Measurements from ENCODE around the gene JPH3.
"Not testable (repeated sequence)": the region's sequence is repeated elsewhere in the genome, so short reads cannot be mapped to it uniquely, and the experiment has no call there.

Gene JPH3

GRCh38 chr16:87720446-87720845 is 118.1 kb downstream of the JPH3 start:
- DNase-seq, result no peak

- no peak for DNase-seq
Observed at GRCh38 chr16:87721622-87722585, 119.6 kb downstream of the JPH3 start.

GRCh38 chr16:87722590-87723225 is 120.4 kb downstream of the JPH3 start:
- DNase-seq, result no peak

- peak; percentile 18 for DNase-seq
Observed at GRCh38 chr16:87723226-87723623, 120.9 kb downstream of the JPH3 start.

- no peak for DNase-seq
Observed at GRCh38 chr16:87724490-87725291, 122.4 kb downstream of the JPH3 start.

GRCh38 chr16:87725596-87726235 is 123.4 kb downstream of the JPH3 start:
- no peak for DNase-seq

- not testable (repeated sequence) for DNase-seq
Observed at GRCh38 chr16:87726577-87726976, 124.3 kb downstream of the JPH3 start.

GRCh38 chr16:87727346-87727745 is 125.0 kb downstream of the JPH3 start:
- no peak for DNase-seq

GRCh38 chr16:87728026-87728425 is 125.7 kb downstream of the JPH3 start:
- DNase-seq, result peak; percentile 46

GRCh38 chr16:87729266-87729954 is 127.1 kb downstream of the JPH3 start:
- no peak for DNase-seq

GRCh38 chr16:87731607-87732006 is 129.3 kb downstream of the JPH3 start:
- DNase-seq, result no peak

GRCh38 chr16:87733190-87733589 is 130.9 kb downstream of the JPH3 start:
- no peak for DNase-seq

GRCh38 chr16:87734644-87735043 is 132.3 kb downstream of the JPH3 start:
- no peak for DNase-seq

- DNase-seq, result no peak
Observed at GRCh38 chr16:87735270-87736007, 133.1 kb downstream of the JPH3 start.

- no peak for DNase-seq
Observed at GRCh38 chr16:87736008-87736382, 133.7 kb downstream of the JPH3 start.

GRCh38 chr16:87739801-87740200 is 137.5 kb downstream of the JPH3 start:
- DNase-seq, result no peak

- no peak for DNase-seq
Observed at GRCh38 chr16:87740441-87740840, 138.1 kb downstream of the JPH3 start.

GRCh38 chr16:87740909-87741424 is 138.7 kb downstream of the JPH3 start:
- no peak for DNase-seq

- DNase-seq, result no peak
Observed at GRCh38 chr16:87741700-87742415, 139.6 kb downstream of the JPH3 start.

- no peak for DNase-seq
Observed at GRCh38 chr16:87742781-87743490, 140.6 kb downstream of the JPH3 start.

Data from EL (cell line).